ENCODE results near the gene CRTC3. TPM values are rescaled to one million over a fixed set of nuclear protein-coding genes. Genes with fewer than 3 reads are reported as not detected.

CRTC3 gene
- total and polyA plus RNA-seq, 2 of the 13 experiments (the other 11 are each of a cell fraction or from before 2014, with no cell fraction given): 8.4 to 11.8 TPM

- TF ChIP-seq ZNF503 (CRISPR knock-in tag; IDR thresholded peaks at IDR 0.05) (peak; percentile 100), PCBP2 (optimal IDR thresholded peaks at IDR 0.05; ENCODE audit: low read depth, low read length, poor library complexity, severe bottlenecking) (no peak), ZNF564 (CRISPR knock-in tag; IDR thresholded peaks at IDR 0.05) (0 out of 2 replicates have a peak, but pooled peaks have one; percentile 30), MTF2 (CRISPR knock-in tag; IDR thresholded peaks at IDR 0.05; ENCODE audit: borderline replicate concordance) (no peak), ZBTB33 (CRISPR knock-in tag; IDR thresholded peaks at IDR 0.05) (peak; percentile 53; the same call in 1 of the 2 replicates), ZBTB40 (IDR thresholded peaks at IDR 0.05) (no peak), ZBTB40 (CRISPR knock-in tag; IDR thresholded peaks at IDR 0.05) (no peak), CBFB (CRISPR knock-in tag; IDR thresholded peaks at IDR 0.05) (0 out of 2 replicates have a peak, but pooled peaks have one; percentile 45), ZBTB2 (CRISPR knock-in tag; IDR thresholded peaks at IDR 0.05; ENCODE audit: low read depth) (no peak), CREB1 (IDR thresholded peaks at IDR 0.05) (peak; percentile 45; the same call in 1 of the 2 replicates), CREB1 (CRISPR knock-in tag; IDR thresholded peaks at IDR 0.05) (peak; percentile 82), SP1 (IDR thresholded peaks at IDR 0.05) (no peak), SP1 (CRISPR knock-in tag; IDR thresholded peaks at IDR 0.05) (no peak), SPEN (CRISPR knock-in tag; IDR thresholded peaks at IDR 0.05; ENCODE audit: low read depth) (peak; percentile 56; the same call in 1 of the 2 replicates), MYNN (CRISPR knock-in tag; IDR thresholded peaks at IDR 0.05; ENCODE audit: low read depth) (no peak), AGO1 (IDR thresholded peaks at IDR 0.05; ENCODE audit: low read depth, low read length, poor library complexity, severe bottlenecking) (no peak)
Observed at GRCh38 chr15:90489944-90490343, 39.8 kb upstream of the CRTC3 start (continued).
